GM21423 (cell line): ENCODE results near the gene PVALEF.

ENCODE experiments used
- ATAC-seq: cut with Tn5 transposase; IDR thresholded peaks from one replicate; pipeline ENCODE4 v1.9.1; 2021; ENCODE audit warnings: mild to moderate bottlenecking, moderate library complexity; ENCODE audit not compliant: unreplicated experiment

Gene PVALEF

GRCh38 chr17:81165246-81166032 is at the start of gene PVALEF:
Gene PVALEF (plus strand): TSS chr17:81165507. CDS start chr17:81181227, 15,720 bp downstream.
- no peak for ATAC-seq

DNA sequence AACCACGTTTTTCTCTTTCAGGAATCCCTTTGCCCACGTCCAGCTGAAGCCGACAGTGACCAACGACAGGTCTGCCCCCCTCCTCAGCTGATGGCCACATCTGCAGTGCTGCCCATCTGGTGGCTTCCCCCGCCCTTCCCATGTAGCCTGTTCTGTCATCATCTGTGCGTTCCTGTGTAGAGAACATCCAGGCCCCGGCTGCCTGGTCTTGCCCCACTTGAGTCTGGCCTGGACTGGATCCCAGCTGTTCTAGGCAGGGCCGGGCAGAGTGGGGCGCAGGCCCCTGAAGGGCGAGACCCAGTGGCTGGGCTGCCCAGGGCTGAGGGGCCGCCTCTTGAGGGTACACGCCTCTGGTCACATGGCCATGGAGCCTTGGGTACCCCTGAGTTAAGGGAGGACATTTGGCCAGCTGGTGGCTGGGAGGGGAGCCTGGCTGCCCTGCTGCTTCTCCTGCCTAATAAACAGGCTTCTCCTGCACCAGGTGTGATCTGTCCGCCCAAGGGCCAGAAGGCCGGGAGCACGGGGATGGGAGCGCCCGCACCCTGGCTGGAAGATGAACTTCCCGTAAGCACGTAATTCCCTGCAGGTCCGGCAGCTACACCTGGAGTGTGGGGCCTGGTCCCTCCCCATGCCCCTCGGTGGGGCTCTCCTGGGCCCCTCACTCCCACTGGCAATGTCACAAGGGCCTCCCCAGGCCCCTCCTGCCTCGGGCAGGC is 49.4 kb upstream of the PVALEF start:
- ATAC-seq: no peak

DNA sequence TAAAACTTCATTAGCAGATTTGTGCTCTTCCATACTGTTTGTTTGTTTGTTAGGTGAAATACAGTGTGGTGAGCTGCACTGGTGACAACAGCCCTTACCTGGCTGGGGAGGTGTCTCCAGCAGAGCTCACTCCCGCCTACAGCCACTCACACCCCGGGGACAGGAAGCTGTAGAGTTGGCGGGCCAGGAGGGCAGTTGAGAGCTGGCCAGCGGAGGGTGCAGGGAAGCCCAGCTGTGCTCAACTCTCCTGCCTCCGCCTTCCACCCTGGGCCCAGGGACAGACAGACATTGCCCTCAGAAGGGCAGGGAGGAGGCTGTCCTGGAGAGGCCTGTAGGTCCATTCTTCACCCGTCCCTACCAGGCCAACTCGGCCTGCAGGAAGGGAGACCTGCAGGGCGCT is 48.6 kb upstream of the PVALEF start:
- ATAC-seq: no peak

DNA sequence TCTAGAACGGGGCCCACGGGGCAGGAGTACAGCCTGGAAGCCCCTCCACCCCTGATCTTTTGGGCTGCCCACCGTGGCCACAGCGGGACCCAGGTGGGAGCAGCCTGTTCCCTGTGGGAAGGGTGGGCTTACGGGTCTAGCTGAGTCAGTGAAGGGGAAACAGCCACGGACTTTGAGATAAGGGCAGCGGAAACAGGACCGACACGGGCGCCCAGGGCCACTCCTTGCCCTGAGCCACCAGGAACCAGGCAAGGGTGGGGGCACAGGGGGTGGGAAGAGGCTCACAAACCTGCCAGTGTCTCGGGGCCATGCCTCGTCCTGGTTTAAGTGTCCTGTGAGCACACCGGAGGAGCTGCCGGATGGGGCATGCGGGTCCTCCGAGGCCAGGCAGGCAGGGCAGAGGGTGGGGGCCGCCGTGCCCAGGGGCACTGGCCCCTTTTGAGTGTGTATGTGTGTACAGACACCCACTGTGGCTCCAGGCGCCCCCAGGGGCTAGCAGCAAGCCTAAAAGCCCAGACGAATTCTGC is 47.6 kb upstream of the PVALEF start:
- no peak for ATAC-seq

GRCh38 chr17:81118308-81119221 is 46.7 kb upstream of the PVALEF start:
- no peak for ATAC-seq

- ATAC-seq: no peak
Observed at GRCh38 chr17:81119223-81120148, 45.8 kb upstream of the PVALEF start.

GRCh38 chr17:81120149-81120484 is 45.2 kb upstream of the PVALEF start:
- no peak for ATAC-seq

DNA sequence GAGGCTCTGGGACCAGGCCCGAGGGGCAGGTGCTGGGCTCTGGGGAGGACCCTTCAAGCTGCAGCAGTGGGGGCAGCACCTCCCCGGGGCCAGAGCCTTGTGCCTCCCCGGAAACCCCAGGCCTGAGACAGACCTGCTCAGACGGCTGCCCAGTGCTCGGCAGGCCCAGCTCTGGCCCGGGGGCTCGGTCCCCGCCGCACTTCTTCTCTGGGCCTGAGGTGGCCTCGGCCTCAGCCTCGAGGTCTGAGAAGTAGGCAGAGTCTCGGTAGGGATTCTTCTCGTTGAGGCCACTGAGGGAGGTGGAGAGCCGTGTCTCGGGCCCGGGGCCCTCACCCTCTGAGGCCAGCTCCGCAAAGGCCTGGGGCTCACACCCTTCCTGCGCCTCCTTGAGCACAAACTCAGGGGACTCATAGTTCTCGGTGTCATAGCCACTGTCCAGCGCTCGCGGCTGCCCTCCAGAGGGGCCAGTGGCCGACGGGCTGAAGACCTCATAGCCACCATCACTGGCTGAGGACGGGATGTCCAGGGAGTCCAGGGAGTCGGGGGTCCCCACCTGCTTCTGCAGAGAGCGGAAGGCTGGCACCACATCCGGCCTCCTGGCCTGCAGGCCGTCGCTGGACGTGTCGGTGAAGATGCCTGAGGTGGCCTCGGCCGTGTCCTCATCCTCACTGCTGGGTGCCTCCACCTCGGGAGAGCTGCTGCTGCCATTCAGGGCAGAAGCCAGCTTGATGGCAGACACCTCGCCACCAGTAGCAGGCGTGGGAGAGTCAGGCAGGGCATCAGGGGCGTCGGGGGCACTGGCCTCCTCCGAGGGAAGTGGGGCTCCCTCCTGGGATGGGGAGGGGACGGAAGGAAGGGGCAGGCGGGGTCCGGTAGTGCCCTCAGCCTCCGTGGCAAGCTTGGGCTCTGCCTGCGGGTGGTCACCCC is 44.3 kb upstream of the PVALEF start:
- ATAC-seq: no peak

DNA sequence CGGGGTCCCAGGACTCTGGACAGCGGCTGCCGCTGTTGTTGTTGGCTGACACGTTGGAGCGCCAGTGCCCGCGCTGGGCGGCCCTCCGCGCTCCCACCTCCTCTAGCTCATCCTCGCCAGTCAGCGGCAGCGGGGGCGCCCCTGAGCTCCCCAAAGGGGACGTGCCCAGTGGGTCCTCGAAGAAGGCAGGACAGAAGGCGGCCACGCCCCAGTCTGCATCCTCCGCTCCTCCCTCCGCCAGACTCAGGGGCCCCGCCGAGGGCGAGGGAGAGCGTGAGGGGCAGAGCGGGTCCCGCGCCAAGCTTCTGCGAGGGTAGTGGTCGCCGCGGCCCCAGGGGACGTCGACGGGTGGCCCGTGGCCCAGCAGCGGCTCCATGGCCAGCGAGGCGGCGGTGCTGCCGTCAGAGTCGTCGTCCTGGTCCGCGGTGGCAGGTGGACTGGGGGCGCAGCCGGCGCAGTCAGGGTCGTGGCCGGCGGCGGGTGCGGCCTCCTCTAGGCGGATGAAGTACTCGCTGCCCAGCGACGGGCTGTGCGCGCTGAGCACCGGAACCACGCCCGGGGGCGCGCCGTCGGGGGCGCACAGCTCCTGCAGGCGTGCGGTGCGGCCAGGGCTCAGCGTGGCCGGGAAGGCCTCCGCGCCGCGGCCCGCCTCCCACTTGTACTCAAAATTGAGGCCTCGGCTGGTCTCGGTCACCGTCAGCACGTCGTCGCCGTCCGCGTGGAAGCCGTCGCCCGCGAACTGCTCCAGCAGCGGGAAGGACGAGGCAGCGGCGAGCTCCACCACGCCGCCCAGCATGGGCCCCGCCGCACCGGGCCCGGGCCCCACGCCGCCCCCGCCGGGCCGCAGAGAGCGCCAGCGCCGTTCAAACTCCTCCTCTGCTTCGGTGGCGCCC is 43.2 kb upstream of the PVALEF start:
- no peak for ATAC-seq

- no peak for ATAC-seq
Observed at GRCh38 chr17:81123052-81124048, 42.0 kb upstream of the PVALEF start.

GRCh38 chr17:81124377-81124776 is 40.9 kb upstream of the PVALEF start:
- no peak for ATAC-seq

DNA sequence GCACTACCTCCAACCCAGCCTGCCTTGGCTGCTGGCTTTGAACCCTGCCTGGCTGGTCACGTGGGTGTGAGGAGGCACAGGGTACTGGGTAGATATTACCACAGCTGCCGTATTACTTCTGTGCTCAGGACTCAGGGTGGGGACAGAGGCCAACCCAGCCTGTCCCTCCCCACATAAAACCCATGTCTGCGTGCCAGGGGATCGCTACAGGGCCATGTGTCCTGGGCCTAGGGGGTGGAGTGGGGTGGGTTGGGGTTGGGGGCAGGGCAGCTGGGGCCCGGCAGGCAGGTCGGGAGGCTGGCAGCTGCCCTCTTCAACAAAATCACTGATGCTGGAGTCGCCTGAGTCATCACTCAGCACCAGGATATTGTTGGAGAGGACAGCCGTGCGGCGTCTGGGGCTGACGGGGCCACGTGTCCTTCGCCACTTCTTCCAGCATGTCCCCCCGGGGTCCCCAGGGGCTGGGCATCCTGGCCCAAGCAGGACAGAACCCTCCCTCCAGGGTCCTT is 39.7 kb upstream of the PVALEF start:
- no peak for ATAC-seq

DNA sequence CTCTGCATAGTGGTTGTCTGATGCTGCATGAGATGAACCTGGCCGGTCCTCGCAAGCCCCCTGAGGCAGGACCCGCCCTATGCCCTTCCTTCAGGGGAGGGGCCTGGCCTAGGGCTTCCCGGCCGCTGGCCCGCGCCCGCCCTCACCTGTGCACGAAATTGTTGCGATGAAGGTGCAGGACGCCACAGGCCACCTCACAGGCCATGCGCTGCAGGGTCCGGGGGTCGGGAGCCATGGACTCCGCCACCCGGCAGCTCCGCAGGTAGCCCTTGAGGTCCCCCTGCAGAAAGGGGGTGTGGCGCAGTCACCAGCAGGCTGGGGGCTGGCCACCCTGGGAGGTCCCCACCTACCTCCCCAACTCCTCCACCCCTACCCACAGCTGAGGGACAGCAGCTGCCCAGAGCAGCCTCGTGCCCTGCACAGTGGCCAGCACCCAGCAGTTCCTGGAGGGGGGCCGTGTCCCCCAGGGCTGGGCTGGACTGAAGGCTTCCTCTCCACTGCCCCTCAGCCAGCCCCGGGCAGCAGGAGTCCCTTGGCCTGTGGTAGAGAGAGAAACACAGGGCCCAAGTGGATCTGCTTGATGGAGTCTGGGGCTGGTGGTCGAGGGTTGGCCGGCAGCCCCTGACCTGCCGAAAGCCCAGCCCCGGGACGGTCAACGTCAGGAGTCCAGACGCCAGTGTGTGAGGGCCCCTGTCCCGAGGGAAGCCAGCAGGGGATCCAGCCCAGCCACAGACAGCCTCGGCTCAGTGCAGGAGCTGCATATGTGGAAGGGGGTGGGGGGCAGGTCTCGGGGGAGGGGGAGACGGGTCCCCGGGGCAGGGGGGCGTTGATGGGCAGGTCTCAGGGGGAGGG is 38.8 kb upstream of the PVALEF start:
- ATAC-seq: no peak

DNA sequence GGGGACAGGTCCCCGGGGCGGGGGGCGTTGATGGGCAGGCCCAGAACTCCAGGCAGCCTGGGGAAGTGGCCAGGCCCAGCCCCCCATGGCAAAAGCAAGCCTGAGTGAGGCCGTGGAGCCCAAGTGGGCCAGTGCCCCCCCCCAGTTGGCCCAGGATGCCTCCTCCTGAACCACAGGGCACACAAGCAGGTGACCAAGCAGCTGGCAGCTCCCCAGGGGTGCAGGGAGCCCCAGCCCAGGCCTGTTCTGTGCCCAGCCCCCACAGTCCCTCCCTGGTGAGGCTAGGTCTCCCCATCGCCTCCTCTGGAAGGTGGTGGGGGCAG is 38.2 kb upstream of the PVALEF start:
- no peak for ATAC-seq

- no peak for ATAC-seq
Observed at GRCh38 chr17:81127526-81128177, 37.7 kb upstream of the PVALEF start.
